Measurements from ENCODE around the gene EFHD2. TPM values are rescaled to one million over a fixed set of nuclear protein-coding genes. Genes with fewer than 3 reads are reported as not detected.

EFHD2 gene
- total and polyA plus RNA-seq, 2 donors = 36.3 to 62.3 TPM

GRCh38 chr1:15413563-15414444, 4.1 kb downstream of the EFHD2 start:
- H3K9me3 ChIP-seq (ENCODE audit: control insufficient read depth in 2 of 2, insufficient read depth in 1 of 2, low read length in 1 of 2) = no peaks in the 10 kb centered on the region
- peaks cover 3 to 6% of the 10 kb centered on the region in 2 donors for H3K27me3 ChIP-seq (ENCODE audit: control insufficient read depth in 2 of 2, insufficient read depth in 1 of 2, low read length in 1 of 2)
- H3K27ac ChIP-seq (ENCODE audit: low read depth in 1 of 2, low read length in 1 of 2) = no peak overlapping the region
- H3K4me1 ChIP-seq (ENCODE audit: control insufficient read depth in 2 of 2, insufficient read depth in 2 of 2, low read length in 2 of 2) = peaks cover 36 to 68% of the 10 kb centered on the region in 2 donors
- 94% methylated on average over 20 of the region's 20 CpGs for whole genome bisulfite sequencing
- H3K4me3 ChIP-seq (ENCODE audit: low read length in 2 of 2) = no peak overlapping the region
- peaks cover 7 to 8% of the 10 kb centered on the region in 2 donors for H3K36me3 ChIP-seq (ENCODE audit: control insufficient read depth in 2 of 2, insufficient read depth in 2 of 2, low read length in 1 of 2)
- no peak for DNase-seq (ENCODE audit: low read depth in 6 of 9, low spot score in 9 of 9)

- DNase-seq (ENCODE audit: low read depth in 6 of 9, low spot score in 9 of 9) = no peak
- Histone ChIP-seq H3K4me3 (ENCODE audit: low read length in 2 of 2) (no peak overlapping the region), H3K27ac (ENCODE audit: low read depth in 1 of 2, low read length in 1 of 2) (no peak overlapping the region), H3K36me3 (ENCODE audit: control insufficient read depth in 2 of 2, insufficient read depth in 2 of 2, low read length in 1 of 2) (peaks cover 7 to 8% of the 10 kb centered on the region in 2 donors), H3K9me3 (ENCODE audit: control insufficient read depth in 2 of 2, insufficient read depth in 1 of 2, low read length in 1 of 2) (no peaks in the 10 kb centered on the region), H3K27me3 (ENCODE audit: control insufficient read depth in 2 of 2, insufficient read depth in 1 of 2, low read length in 1 of 2) (no peaks in the 10 kb centered on the region), H3K4me1 (ENCODE audit: control insufficient read depth in 2 of 2, insufficient read depth in 2 of 2, low read length in 2 of 2) (peaks cover 31 to 68% of the 10 kb centered on the region in 2 donors)
- 96% methylated on average over 10 of the region's 10 CpGs for WGBS
Observed at GRCh38 chr1:15414445-15414983, 4.8 kb downstream of the EFHD2 start.

GRCh38 chr1:15417059-15417934, 7.6 kb downstream of the EFHD2 start:
- peak overlapping the region; percentile 77 to 85 for H3K27ac ChIP-seq (ENCODE audit: low read depth in 1 of 2, low read length in 1 of 2)
- peaks cover 19 to 51% of the 10 kb centered on the region in 2 donors for H3K4me1 ChIP-seq (ENCODE audit: control insufficient read depth in 2 of 2, insufficient read depth in 2 of 2, low read length in 2 of 2)
- no peaks in the 10 kb centered on the region for H3K27me3 ChIP-seq (ENCODE audit: control insufficient read depth in 2 of 2, insufficient read depth in 1 of 2, low read length in 1 of 2)
- peaks cover 10 to 12% of the 10 kb centered on the region in 2 donors for H3K36me3 ChIP-seq (ENCODE audit: control insufficient read depth in 2 of 2, insufficient read depth in 2 of 2, low read length in 1 of 2)
- 20% methylated on average over 18 of the region's 18 CpGs for WGBS
- H3K4me3 ChIP-seq (ENCODE audit: low read length in 2 of 2) = no peak overlapping the region
- peak in 7 of 9 donors; percentile 32 to 79 (median 54) for DNase-seq (ENCODE audit: low read depth in 6 of 9, low spot score in 9 of 9)
- no peaks in the 10 kb centered on the region for H3K9me3 ChIP-seq (ENCODE audit: control insufficient read depth in 2 of 2, insufficient read depth in 1 of 2, low read length in 1 of 2)

GRCh38 chr1:15418806-15419515, 9.3 kb downstream of the EFHD2 start:
- Histone ChIP-seq H3K36me3 (ENCODE audit: control insufficient read depth in 2 of 2, insufficient read depth in 2 of 2, low read length in 1 of 2) (peaks cover 6 to 12% of the 10 kb centered on the region in 2 donors), H3K27ac (ENCODE audit: low read depth in 1 of 2, low read length in 1 of 2) (no peak overlapping the region), H3K4me3 (ENCODE audit: low read length in 2 of 2) (no peak overlapping the region), H3K27me3 (ENCODE audit: control insufficient read depth in 2 of 2, insufficient read depth in 1 of 2, low read length in 1 of 2) (no peaks in the 10 kb centered on the region), H3K4me1 (ENCODE audit: control insufficient read depth in 2 of 2, insufficient read depth in 2 of 2, low read length in 2 of 2) (peaks cover 22 to 41% of the 10 kb centered on the region in 2 donors), H3K9me3 (ENCODE audit: control insufficient read depth in 2 of 2, insufficient read depth in 1 of 2, low read length in 1 of 2) (no peaks in the 10 kb centered on the region)
- 97% methylated on average over 18 of the region's 18 CpGs for WGBS
- DNase-seq (ENCODE audit: low read depth in 6 of 9, low spot score in 9 of 9) = no peak

- Histone ChIP-seq H3K27me3 (ENCODE audit: control insufficient read depth in 2 of 2, insufficient read depth in 1 of 2, low read length in 1 of 2) (no peaks in the 10 kb centered on the region), H3K36me3 (ENCODE audit: control insufficient read depth in 2 of 2, insufficient read depth in 2 of 2, low read length in 1 of 2) (peaks cover 11% of the 10 kb centered on the region in 2 donors), H3K4me3 (ENCODE audit: low read length in 2 of 2) (no peak overlapping the region), H3K27ac (ENCODE audit: low read depth in 1 of 2, low read length in 1 of 2) (no peak overlapping the region), H3K4me1 (ENCODE audit: control insufficient read depth in 2 of 2, insufficient read depth in 2 of 2, low read length in 2 of 2) (peaks cover 23 to 41% of the 10 kb centered on the region in 2 donors), H3K9me3 (ENCODE audit: control insufficient read depth in 2 of 2, insufficient read depth in 1 of 2, low read length in 1 of 2) (no peaks in the 10 kb centered on the region)
- 95% methylated on average over 8 of the region's 8 CpGs for WGBS
- DNase-seq (ENCODE audit: low read depth in 6 of 9, low spot score in 9 of 9) = no peak
Observed at GRCh38 chr1:15420853-15421465, 11.3 kb downstream of the EFHD2 start.

GRCh38 chr1:15422871-15423270, 13.2 kb downstream of the EFHD2 start:
- no peaks in the 10 kb centered on the region for H3K9me3 ChIP-seq (ENCODE audit: control insufficient read depth in 2 of 2, insufficient read depth in 1 of 2, low read length in 1 of 2)
- no peak overlapping the region for H3K27ac ChIP-seq (ENCODE audit: low read depth in 1 of 2, low read length in 1 of 2)
- peaks cover 9 to 28% of the 10 kb centered on the region in 2 donors for H3K4me1 ChIP-seq (ENCODE audit: control insufficient read depth in 2 of 2, insufficient read depth in 2 of 2, low read length in 2 of 2)
- no peak for DNase-seq (ENCODE audit: low read depth in 6 of 9, low spot score in 9 of 9)
- H3K27me3 ChIP-seq (ENCODE audit: control insufficient read depth in 2 of 2, insufficient read depth in 1 of 2, low read length in 1 of 2) = no peaks in the 10 kb centered on the region
- H3K36me3 ChIP-seq (ENCODE audit: control insufficient read depth in 2 of 2, insufficient read depth in 2 of 2, low read length in 1 of 2) = peaks cover 26 to 30% of the 10 kb centered on the region in 2 donors
- WGBS = 98% methylated on average over 8 of the region's 8 CpGs
- no peak overlapping the region for H3K4me3 ChIP-seq (ENCODE audit: low read length in 2 of 2)

- WGBS = 97% methylated on average over 11 of the region's 11 CpGs
Observed at GRCh38 chr1:15423355-15424077, 13.8 kb downstream of the EFHD2 start.

More at GRCh38 chr1:15423355-15424077, 13.8 kb downstream of the EFHD2 start:
- H3K27me3 ChIP-seq (ENCODE audit: control insufficient read depth in 2 of 2, insufficient read depth in 1 of 2, low read length in 1 of 2) = no peaks in the 10 kb centered on the region
- H3K27ac ChIP-seq (ENCODE audit: low read depth in 1 of 2, low read length in 1 of 2) = no peak overlapping the region
- no peaks in the 10 kb centered on the region for H3K9me3 ChIP-seq (ENCODE audit: control insufficient read depth in 2 of 2, insufficient read depth in 1 of 2, low read length in 1 of 2)
- peaks cover 32 to 33% of the 10 kb centered on the region in 2 donors for H3K36me3 ChIP-seq (ENCODE audit: control insufficient read depth in 2 of 2, insufficient read depth in 2 of 2, low read length in 1 of 2)
- peaks cover 9 to 27% of the 10 kb centered on the region in 2 donors for H3K4me1 ChIP-seq (ENCODE audit: control insufficient read depth in 2 of 2, insufficient read depth in 2 of 2, low read length in 2 of 2)
- H3K4me3 ChIP-seq (ENCODE audit: low read length in 2 of 2) = no peak overlapping the region
- no peak for DNase-seq (ENCODE audit: low read depth in 6 of 9, low spot score in 9 of 9)
